HPDE6-E6E7 (cell line): Measurements from ENCODE around the gene GFOD1.
"Not testable (repeated sequence)": the region's sequence is repeated elsewhere in the genome, so short reads cannot be mapped to it uniquely, and the experiment has no call there.

Experiments
- DNase-seq: peaks from one replicate; pipeline ENCODE4 v3.0.0; 2011; ENCODE audit warnings: missing footprints; ENCODE audit errors: extremely low spot score

The GFOD1 gene

GRCh38 chr6:13445005-13445743 is 42.2 kb downstream of the GFOD1 start:
- peak; percentile 47 for DNase-seq

DNA sequence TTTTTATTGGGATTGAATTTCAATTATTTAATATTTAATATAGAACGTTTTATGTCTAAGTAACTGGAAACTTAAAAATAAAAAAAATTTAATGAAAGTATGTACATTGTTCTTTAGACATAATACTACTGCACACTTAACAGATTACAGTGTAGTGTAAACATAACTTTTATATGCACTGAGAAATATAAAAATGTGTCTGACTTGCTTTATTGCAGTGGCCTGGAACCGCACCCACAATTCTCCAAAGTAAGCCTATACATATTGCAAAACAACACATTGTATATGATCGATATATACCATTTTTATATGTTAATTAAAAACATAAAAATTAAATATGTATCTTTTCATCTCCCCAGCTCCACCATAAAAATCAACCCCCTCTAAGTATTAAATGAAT is 42.8 kb downstream of the GFOD1 start:
- no peak for DNase-seq

DNA sequence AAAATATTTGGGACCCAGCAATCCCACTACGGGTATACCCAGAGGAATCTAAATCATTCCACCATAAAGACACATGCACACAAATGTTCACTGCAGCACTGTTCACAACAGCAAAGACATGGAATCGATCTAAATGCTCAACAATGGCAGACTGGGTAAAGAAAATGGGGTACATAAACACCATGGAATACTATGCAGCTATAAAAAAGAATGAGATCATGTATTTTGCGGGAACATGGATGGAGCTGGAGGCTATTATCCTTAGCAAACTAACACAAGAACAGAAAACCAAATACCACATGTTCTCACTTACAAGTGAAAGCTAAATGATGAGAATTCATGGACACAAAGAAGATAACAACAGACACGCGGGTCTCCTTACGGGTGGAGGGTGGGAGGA is 43.4 kb downstream of the GFOD1 start:
- not testable (repeated sequence) for DNase-seq

GRCh38 chr6:13441778-13442177 is 45.6 kb downstream of the GFOD1 start:
- DNase-seq, result no peak

- no peak for DNase-seq
Observed at GRCh38 chr6:13439644-13440043, 47.8 kb downstream of the GFOD1 start.

DNA sequence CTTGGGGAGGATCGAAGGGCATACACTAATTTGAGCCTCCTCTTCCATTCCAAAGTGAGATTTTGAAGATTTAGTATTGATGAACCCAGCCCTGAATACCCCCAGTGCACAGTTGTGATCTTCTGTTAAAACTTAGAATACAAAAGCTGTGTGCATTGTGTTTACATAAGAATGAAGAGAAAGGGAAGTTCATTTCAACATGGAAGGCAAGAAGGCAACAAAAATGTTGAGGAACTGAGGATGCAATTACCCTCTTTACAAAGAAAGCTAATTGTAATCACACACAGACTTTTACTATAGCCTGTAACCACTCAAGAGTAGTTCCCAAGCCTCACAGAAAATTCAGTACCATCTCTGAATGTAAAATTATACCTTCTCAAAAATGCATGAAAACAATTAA is 49.3 kb downstream of the GFOD1 start:
- no peak for DNase-seq

GRCh38 chr6:13437218-13437996 is 50.0 kb downstream of the GFOD1 start:
- DNase-seq, result no peak

DNA sequence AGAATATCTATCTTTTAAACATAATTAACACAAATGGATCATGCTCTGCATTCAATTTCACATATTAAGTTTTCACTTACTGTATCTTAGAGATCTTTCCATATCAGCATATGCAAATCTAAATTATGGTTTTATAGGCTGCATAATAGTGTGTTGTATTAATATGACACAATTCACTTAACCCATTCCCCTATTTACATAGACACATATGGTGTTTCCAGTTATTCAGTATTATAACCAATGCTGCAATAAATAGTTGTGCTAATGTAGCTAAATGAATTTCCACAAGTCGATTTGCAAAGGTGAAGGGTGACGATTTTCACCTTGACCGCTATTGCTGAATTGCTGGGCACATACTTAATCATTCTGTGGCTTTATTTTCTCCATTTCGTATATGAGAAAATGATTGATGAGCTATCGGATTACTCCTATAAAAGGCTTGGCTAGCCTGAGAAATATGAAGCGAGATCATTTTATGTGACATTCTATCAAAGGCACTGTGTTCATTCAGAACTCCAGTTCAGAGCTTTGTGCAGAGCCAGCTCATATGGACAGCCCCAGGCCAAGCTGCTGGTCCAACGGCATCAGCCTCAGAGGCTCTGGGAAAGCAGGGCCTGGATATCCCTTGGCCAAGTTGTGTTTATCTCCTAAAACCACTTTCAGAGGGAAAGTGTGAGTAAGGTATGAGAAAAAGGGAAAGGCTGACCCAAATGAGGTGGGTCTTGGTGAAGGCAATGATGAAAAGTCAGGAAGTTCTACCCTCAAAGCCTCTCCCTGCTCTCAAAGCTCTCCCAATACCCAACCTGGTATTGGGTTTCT is 50.8 kb downstream of the GFOD1 start:
- DNase-seq, result no peak

- no peak for DNase-seq
Observed at GRCh38 chr6:13435477-13436246, 51.7 kb downstream of the GFOD1 start.

DNA sequence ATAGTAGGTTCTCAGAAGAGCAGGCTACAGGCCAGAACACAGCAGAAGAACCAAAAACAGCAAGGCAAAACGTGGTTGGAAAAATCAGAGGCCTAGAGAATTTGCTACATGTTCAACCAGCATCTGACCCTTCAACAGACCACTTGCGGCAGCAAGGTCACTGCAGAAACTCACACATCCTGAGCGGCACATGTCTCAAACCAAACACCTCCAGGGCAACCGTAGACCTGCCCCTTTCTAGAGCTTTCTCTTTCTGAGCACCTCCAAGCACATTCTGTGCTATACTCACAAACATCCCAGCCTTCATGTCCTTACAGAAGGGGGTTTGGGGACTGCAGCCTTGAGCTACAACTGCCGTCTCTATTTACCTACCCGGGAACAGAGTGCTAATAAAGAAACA is 52.6 kb downstream of the GFOD1 start:
- DNase-seq, result no peak

- DNase-seq, result not testable (repeated sequence)
Observed at GRCh38 chr6:13434135-13434775, 53.1 kb downstream of the GFOD1 start.

DNA sequence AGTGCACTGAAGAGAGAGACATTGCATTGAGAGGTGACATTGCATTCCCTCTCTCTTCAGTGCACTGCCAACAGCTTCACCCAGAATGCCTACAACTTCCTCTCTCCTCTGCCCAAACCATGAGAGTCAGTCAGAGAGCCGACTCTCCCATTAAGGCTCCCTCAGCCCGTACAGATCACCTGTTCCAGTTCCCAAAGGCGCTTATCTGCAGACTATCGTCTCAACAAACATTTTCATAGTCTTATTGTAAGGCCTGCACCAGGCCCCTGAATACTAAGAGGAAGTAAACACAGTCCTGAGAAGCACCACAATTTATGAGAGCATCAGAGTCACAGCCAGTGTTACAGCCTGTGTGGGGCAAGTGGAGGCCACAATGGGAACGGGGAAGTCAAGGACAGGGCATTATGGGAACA is 53.7 kb downstream of the GFOD1 start:
- no peak for DNase-seq

GRCh38 chr6:13432526-13433184 is 54.7 kb downstream of the GFOD1 start:
- DNase-seq, result no peak

- DNase-seq, result no peak
Observed at GRCh38 chr6:13431861-13432465, 55.4 kb downstream of the GFOD1 start.

DNA sequence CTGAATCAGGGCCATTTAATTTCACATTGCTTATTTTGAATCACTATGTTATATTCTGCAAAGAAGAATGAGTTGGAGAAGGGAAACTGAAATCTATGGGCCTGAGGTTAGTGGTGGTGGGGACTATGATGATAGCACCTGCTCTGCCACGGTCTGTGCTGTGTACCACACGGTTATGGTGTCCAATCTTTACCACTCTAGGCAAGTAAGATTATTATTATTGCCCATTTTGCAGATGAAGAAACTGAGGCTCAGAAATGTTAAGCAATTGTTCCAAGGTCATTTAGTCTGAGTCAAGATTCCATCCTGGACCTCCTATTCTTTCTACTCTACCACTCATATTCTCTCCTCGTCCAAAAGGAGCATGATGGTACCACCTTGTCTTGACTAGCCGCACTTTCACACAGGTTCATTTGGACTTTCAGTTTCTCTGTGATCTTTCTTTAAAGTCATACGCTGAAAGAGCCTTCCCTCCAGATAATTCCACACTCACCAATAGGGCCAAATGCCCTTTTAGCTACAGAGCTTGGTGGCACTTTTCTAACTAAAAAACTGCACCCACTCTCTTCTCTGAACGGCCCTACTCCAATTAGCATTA is 56.2 kb downstream of the GFOD1 start:
- DNase-seq, result no peak

DNA sequence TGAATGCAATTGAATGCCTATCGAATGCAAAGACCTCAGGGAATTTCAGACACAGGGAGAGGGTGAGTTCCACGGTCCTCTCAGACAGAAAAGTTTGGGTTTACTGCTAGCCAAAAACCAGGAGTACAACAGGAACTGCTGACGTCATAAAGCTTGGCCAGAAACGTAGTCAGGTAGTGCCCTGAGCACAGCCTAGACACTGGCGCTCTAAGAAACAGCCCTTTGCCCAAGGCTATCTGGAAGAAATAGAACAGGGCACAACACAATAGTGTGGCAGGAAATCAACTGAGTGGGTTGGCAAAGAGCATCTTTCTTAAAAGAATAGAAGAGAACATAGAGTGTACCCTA is 58.0 kb downstream of the GFOD1 start:
- DNase-seq, result no peak

GRCh38 chr6:13428583-13429405 is 58.6 kb downstream of the GFOD1 start:
- DNase-seq, result no peak

GRCh38 chr6:13427801-13428582 is 59.4 kb downstream of the GFOD1 start:
- no peak for DNase-seq
